K562 (cell line): ENCODE measurements around the gene OR10H3. TPM values are rescaled to one million over a fixed set of nuclear protein-coding genes. Genes with fewer than 3 reads are reported as not detected.

Experiments
- ATAC-seq: fragments of 200-7000 bp; cut with Tn5 transposase; 3 replicates; pipeline ENCODE4 v1.9.1; 2020; ENCODE audit warnings: moderate library complexity
- BruUV-seq: library from RNA; stranded (reverse); fragments of 400-500 nt; replicated peaks from 2 replicates; lab custom pipeline; 2021; lab: Mats Ljungman, UMichigan
- CTCF ChIA-PET: fragments of 300-600 bp; formaldehyde crosslinking; extraction: SDS; loops from one replicate; lab custom pipeline; 2021; ENCODE audit warnings: low intra/inter-chr PET ratio; lab: Yijun Ruan, JAX
- POLR2A ChIA-PET: fragments of 300-600, 350-650 bp; sonication (Branson Sonifier 250); formaldehyde crosslinking; extraction: SDS; loops from one replicate; lab custom pipeline; 2021; ENCODE audit warnings: antibody characterized with exemption, inconsistent platforms; lab: Yijun Ruan, JAX
- DNase-seq, 4 experiments: peaks; one replicate each; pipeline versions ENCODE4 v3.0.0 to v3.0.0-alpha.2; 2011 to 2018; ENCODE audit warnings: low spot score in 3 of 4, mixed read lengths in 3 of 4; ENCODE audit errors: extremely low read depth in 1 of 4
- FAIRE-seq: peaks from 2 replicates; lab custom pipeline; 2011; peaks lifted over from hg19 to GRCh38; lab: Jason Lieb, UNC
- H2AFZ ChIP-seq: 2 replicates; pipeline ENCODE4 v1.6.0; 2011; ENCODE audit warnings: low read depth, low read length, control low read depth, inconsistent platforms
- H3K27ac ChIP-seq: fragments of 200-600 bp; 3 replicates; pipeline ENCODE4 v1.8.0; 2011; ENCODE audit warnings: low read depth, mild to moderate bottlenecking, control low read depth, inconsistent platforms, low read length, moderate library complexity, mixed read lengths; ENCODE audit errors: extremely low read depth
- H3K27me3 ChIP-seq, 2 experiments: fragments of 300-600 bp in 1 of 2; 2 replicates in 1 of 2; 3 replicates in 1 of 2; pipeline versions ENCODE4 v1.6.0 to v1.8.0; 2011; ENCODE audit warnings: inconsistent platforms in 2 of 2, low read length in 2 of 2, mild to moderate bottlenecking in 1 of 2, mixed read lengths in 1 of 2, moderate library complexity in 1 of 2; ENCODE audit not compliant: control insufficient read depth in 2 of 2, insufficient read depth in 2 of 2
- H3K36me3 ChIP-seq: fragments of 300-600 bp; 3 replicates; pipeline ENCODE4 v1.8.0; 2011; ENCODE audit warnings: mild to moderate bottlenecking, low read length, inconsistent platforms; ENCODE audit not compliant: control insufficient read depth, insufficient read depth
- H3K4me1 ChIP-seq, 2 experiments: fragments of 200-600 bp in 1 of 2; replicated peaks in 1 of 2; 2 replicates in 1 of 2; 3 replicates in 1 of 2; pipeline versions ENCODE4 v1.5.1 to v1.8.0; 2011; ENCODE audit warnings: inconsistent platforms in 2 of 2, low read length in 2 of 2, mild to moderate bottlenecking in 1 of 2, mixed read lengths in 1 of 2, moderate library complexity in 1 of 2; ENCODE audit not compliant: control insufficient read depth in 2 of 2, insufficient read depth in 2 of 2
- H3K4me2 ChIP-seq: 2 replicates; pipeline ENCODE4 v1.6.1; 2011; ENCODE audit warnings: low read length, control low read depth, inconsistent platforms, mixed read lengths; ENCODE audit not compliant: insufficient read depth
- H3K4me3 ChIP-seq: fragments of 200-600 bp; sonication (generic), shearing (Covaris generic); 2 replicates; pipeline ENCODE4 v1.5.1; 2016; ENCODE audit warnings: control low read depth, inconsistent platforms
- H3K79me2 ChIP-seq: fragments of 200-600 bp; 3 replicates; pipeline ENCODE4 v1.8.0; 2011; ENCODE audit warnings: low read length, inconsistent platforms; ENCODE audit not compliant: control insufficient read depth, insufficient read depth
- H3K9ac ChIP-seq, 2 experiments: 2 replicates each; pipeline versions ENCODE4 v1.6.0 to v1.6.1; 2011; ENCODE audit warnings: low read depth in 2 of 2, low read length in 2 of 2, control low read depth in 1 of 2, inconsistent platforms in 1 of 2, mild to moderate bottlenecking in 1 of 2, mixed read lengths in 1 of 2; ENCODE audit not compliant: insufficient read depth in 1 of 2
- H3K9me1 ChIP-seq: one replicate; pipeline ENCODE4 v1.6.0; 2011; ENCODE audit warnings: inconsistent platforms, mild to moderate bottlenecking, low read length, moderate library complexity; ENCODE audit not compliant: control insufficient read depth, insufficient read depth
- H3K9me3 ChIP-seq: replicated peaks from 2 replicates; pipeline ENCODE4 v1.5.1; 2011; ENCODE audit warnings: low read depth, low read length, inconsistent platforms; ENCODE audit not compliant: control insufficient read depth, insufficient read depth
- H4K20me1 ChIP-seq: replicated peaks from 2 replicates; pipeline ENCODE4 v1.6.1; 2011; ENCODE audit warnings: low read length, inconsistent platforms, mixed read lengths; ENCODE audit not compliant: control insufficient read depth, insufficient read depth
- BDP1 ChIP-seq: IDR thresholded peaks from 3 replicates; pipeline ENCODE4 v1.6.1; 2011; ENCODE audit not compliant: insufficient read length, insufficient read depth
- CHD4 ChIP-seq: fragments of 200-600 bp; sonication (generic); IDR thresholded peaks from 3 replicates; pipeline ENCODE4 v1.6.1; 2012; ENCODE audit warnings: low read depth, mild to moderate bottlenecking, mixed read lengths, low read length, inconsistent platforms; ENCODE audit not compliant: insufficient read depth, insufficient replicate concordance, poor library complexity, severe bottlenecking
- GTF2E2 ChIP-seq: fragments of 200-800 bp; sonication (Bioruptor generic); IDR thresholded peaks from 2 replicates; pipeline ENCODE4 v1.6.1; 2016; ENCODE audit warnings: missing genetic modification characterization, missing compliant biosample characterization
- HDAC6 ChIP-seq: IDR thresholded peaks from 2 replicates; pipeline ENCODE4 v1.6.1; 2012; ENCODE audit warnings: low read depth, mild to moderate bottlenecking, control low read depth, inconsistent platforms, low read length, moderate library complexity
- KAT7 ChIP-seq: sonication (generic); formaldehyde crosslinking; IDR thresholded peaks from 2 replicates; pipeline ENCODE4 v1.8.0; 2022; ENCODE audit warnings: missing genetic modification reagents, mild to moderate bottlenecking, borderline replicate concordance
- PKNOX1 ChIP-seq: fragments of 450-650 bp; IDR thresholded peaks from 2 replicates; pipeline ENCODE4 v1.6.1; 2016
- PPARD ChIP-seq: fragments of 250-450 bp; sonication (Bioruptor Pico); IDR thresholded peaks from 2 replicates; pipeline ENCODE4 v1.8.0; 2022; ENCODE audit warnings: inconsistent platforms, mild to moderate bottlenecking, moderate library complexity
- SMARCB1 ChIP-seq: IDR thresholded peaks from 2 replicates; pipeline ENCODE4 v1.6.1; 2011; ENCODE audit warnings: improper control_type of control experiment, low read depth; ENCODE audit not compliant: insufficient read length
- YY1 ChIP-seq, 3 experiments: IDR thresholded peaks; 2 replicates each; pipeline ENCODE4 v1.6.1; 2011; ENCODE audit warnings: low read length in 2 of 3, mild to moderate bottlenecking in 2 of 3, moderate library complexity in 2 of 3, borderline replicate concordance in 1 of 3, control low read depth in 1 of 3, low read depth in 1 of 3; ENCODE audit not compliant: insufficient read depth in 3 of 3, insufficient replicate concordance in 2 of 3, control insufficient read depth in 1 of 3, insufficient read length in 1 of 3; ENCODE audit errors: extremely low read depth in 1 of 3
- ZNF133 ChIP-seq: fragments of 250-450 bp; sonication (Bioruptor Pico); IDR thresholded peaks from 2 replicates; pipeline ENCODE4 v1.4.0; 2020; ENCODE audit warnings: mild to moderate bottlenecking
- ZNF24 ChIP-seq: fragments of 450-650 bp; IDR thresholded peaks from 2 replicates; pipeline ENCODE4 v1.6.1; 2016
- WGBS: fragments of 100-300 bp; shearing (Covaris generic); methylation state at CpG from one replicate; pipeline ENCODE4 v1.1.6; 2016; ENCODE audit warnings: low coverage, mixed read lengths; ENCODE audit not compliant: insufficient coverage; ENCODE audit errors: missing lambda C conversion rate; 5-methylcytosine and 5-hydroxymethylcytosine counted together
- in situ Hi-C: fragments of 300-500 bp; cut with MboI; formaldehyde crosslinking; loops from 4 replicates; pipeline ENCODE4 v1.15.0; 2018; ENCODE audit warnings: inconsistent platforms, mixed read lengths
- intact Hi-C: fragments of 100-400 bp; cut with micrococcal nuclease; formaldehyde crosslinking; loops from 2 replicates; pipeline ENCODE4 v1.14.2; 2022
- polyA plus RNA-seq, 8 experiments: library from polyadenylated mRNA; depleted of rRNA in 4 of 8; stranded (reverse) in 5 of 8; unstranded in 3 of 8; fragments of >200 nt; fragmentation: Nextera tagmentation in 2 of 8; fragmentation: Illumina TruSeq in 1 of 8; extraction: Ambion mirVana in 2 of 8; extraction: Trizol in 1 of 8; gene quantifications; 2 replicates each; pipeline versions ENCODE4 v1.2.1 to v1.2.3, GENCODE V29; 2011 to 2014; ENCODE audit warnings: inconsistent platforms in 1 of 8, missing spikeins in 1 of 8
- total RNA-seq, 7 experiments: library from RNA; depleted of rRNA in 6 of 7; stranded (reverse); fragments of >200 nt in 6 of 7; fragmentation: Illumina TruSeq in 2 of 7; extraction: Trizol in 2 of 7; gene quantifications; 2 replicates each; pipeline versions ENCODE4 v1.2.1 to v1.2.3, GENCODE V29; 2011 to 2021; ENCODE audit warnings: low replicate concordance in 1 of 7

The OR10H3 gene
- total and polyA plus RNA-seq, 9 of the 15 experiments (the other 6 are each of a cell fraction or from before 2014, with no cell fraction given) = not detected

GRCh38 chr19:15732388-15732787, 5.4 kb upstream of the OR10H3 start:
- H3K27ac ChIP-seq = no peak overlapping the region
- H3K9me3 ChIP-seq = no peaks in the 10 kb centered on the region
- H3K4me1 ChIP-seq = no peaks in the 10 kb centered on the region
- no peaks in the 10 kb centered on the region for H4K20me1 ChIP-seq
- in situ Hi-C loops = no loop called here
- no peaks in the 10 kb centered on the region for H3K79me2 ChIP-seq
- H3K9me1 ChIP-seq = no peaks in the 10 kb centered on the region
- no peak overlapping the region for H3K9ac ChIP-seq
- H3K36me3 ChIP-seq = no peaks in the 10 kb centered on the region
- no peak overlapping the region for H2AFZ ChIP-seq
- no peak overlapping the region for H3K4me3 ChIP-seq
- POLR2A ChIA-PET = interaction anchor here (0.6 to 0.7 kb wide), 2 partner anchors 30 to 373 kb away, joined by 3 read pairs; no protein-coding TSS in a partner anchor
- intact Hi-C loops = no loop called here
- TF ChIP-seq SMARCB1 (no peak), YY1 (IDR thresholded peaks at IDR 0.05; ENCODE audit: borderline replicate concordance in 1 of 3, control insufficient read depth in 1 of 3, extremely low read depth in 1 of 3, insufficient read depth in 3 of 3, insufficient read length in 1 of 3, insufficient replicate concordance in 2 of 3, low read depth in 1 of 3, low read length in 2 of 3) (no peak), GTF2E2 (tag) (no peak), PPARD (CRISPR knock-in tag) (no peak), ZNF24 (no peak), CHD4 (no peak), HDAC6 (no peak), PKNOX1 (no peak), BDP1 (no peak), KAT7 (CRISPR knock-in tag) (no peak), ZNF133 (CRISPR knock-in tag) (no peak)
- no TSS peak for BruUV-seq
- no peak for FAIRE-seq
- 0% methylated on average over 1 of the region's 1 CpG for WGBS
- peaks cover 0 to 7% of the 10 kb centered on the region in 2 experiments; a peak in 2 of 5 replicates for H3K27me3 ChIP-seq
- ATAC-seq = no peak
- CTCF ChIA-PET = no interaction called here
- no peak overlapping the region for H3K4me2 ChIP-seq
- no peak for DNase-seq
